NB4 (cell line): ENCODE data around the gene FBXL17.

ENCODE experiments used
- DNase-seq: peaks from one replicate; pipeline ENCODE4 v3.0.0; 2010; ENCODE audit warnings: low read depth
- H3K4me3 ChIP-seq: one replicate; pipeline ENCODE4 v1.5.1; 2011; ENCODE audit warnings: mild to moderate bottlenecking, low read depth, low read length, moderate library complexity
- CTCF ChIP-seq: IDR thresholded peaks from one replicate; pipeline ENCODE4 v1.5.1; 2012; ENCODE audit warnings: low read depth, low read length
- MYC ChIP-seq: IDR thresholded peaks from 2 replicates; pipeline ENCODE4 v1.6.1; 2011; ENCODE audit warnings: low read depth, low read length
- POLR2A ChIP-seq: IDR thresholded peaks from 2 replicates; pipeline ENCODE4 v1.6.1; 2011; ENCODE audit warnings: mild to moderate bottlenecking; ENCODE audit not compliant: insufficient read length; ENCODE audit errors: extremely low read depth
- TF ChIP-seq, protein P1 (sequence below): IDR thresholded peaks from 2 replicates; pipeline ENCODE4 v1.6.1; 2011; ENCODE audit warnings: low read depth, low read length

The FBXL17 gene

DNA sequence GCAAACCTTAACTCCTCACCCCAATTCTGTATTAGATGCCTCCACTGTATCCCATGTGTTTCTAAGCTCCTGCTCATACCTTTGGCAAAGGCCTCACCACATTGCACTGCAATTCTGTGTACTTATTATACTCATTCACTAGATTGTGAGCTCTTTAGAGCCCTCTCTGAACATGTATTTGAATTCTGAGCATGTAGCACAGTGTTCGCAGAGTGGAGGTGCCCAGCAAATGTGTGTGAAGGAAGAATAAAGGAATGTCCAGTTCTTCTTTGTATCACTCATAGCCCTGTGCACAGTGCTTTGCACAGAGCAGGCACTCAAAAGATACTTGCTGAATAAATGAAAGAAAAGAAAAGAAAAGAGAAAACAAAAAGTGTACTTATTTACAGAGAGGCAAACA is 410.1 kb downstream of the FBXL17 start:
- H3K4me3 ChIP-seq, result no peak overlapping the region
- DNase-seq, result no peak
- TF ChIP-seq, protein P1, sequence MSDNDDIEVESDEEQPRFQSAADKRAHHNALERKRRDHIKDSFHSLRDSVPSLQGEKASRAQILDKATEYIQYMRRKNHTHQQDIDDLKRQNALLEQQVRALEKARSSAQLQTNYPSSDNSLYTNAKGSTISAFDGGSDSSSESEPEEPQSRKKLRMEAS, result no peak
- TF ChIP-seq MYC (no peak), POLR2A (no peak), CTCF (no peak)

DNA sequence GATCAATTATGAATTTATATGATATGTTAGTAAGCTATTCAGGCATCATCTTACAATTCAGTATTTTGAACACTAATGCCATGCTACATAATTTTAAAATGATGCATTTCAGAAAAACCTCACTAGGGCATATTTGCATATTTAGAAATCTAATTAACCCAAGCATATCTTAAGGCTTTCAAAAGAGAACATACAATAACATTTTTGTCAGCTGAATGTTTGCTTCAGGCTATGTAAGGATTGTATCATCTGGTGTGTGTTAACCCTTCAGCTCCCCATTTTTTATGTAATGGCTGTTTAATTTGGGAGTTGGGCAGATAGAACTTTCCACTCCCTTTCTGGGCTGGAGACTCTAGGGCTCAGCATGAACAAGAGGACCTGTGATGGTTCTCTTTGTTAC is 412.1 kb downstream of the FBXL17 start:
- no peak for DNase-seq
- H3K4me3 ChIP-seq, result no peak overlapping the region
- TF ChIP-seq, protein P1, result no peak
- TF ChIP-seq CTCF (no peak), MYC (no peak), POLR2A (no peak)

DNA sequence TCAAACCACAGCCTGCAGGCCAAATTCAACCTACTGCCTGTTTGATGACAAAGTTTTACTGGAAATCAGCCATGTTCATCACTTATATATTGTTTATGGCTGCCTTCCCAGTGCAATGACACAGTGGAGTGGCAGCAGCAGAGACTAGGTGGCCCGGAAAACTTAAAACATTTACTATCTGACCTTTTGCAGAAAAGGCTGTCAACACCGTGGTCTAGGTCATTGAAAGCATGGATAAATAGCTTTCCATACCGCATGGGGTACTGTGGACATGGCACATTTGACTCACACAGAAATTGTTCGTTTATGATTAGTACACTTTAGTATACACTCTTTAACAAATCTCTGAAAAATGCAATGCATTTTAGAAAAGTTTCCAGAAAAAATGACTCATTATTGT is 412.9 kb downstream of the FBXL17 start:
- DNase-seq, result no peak
- no peak overlapping the region for H3K4me3 ChIP-seq
- TF ChIP-seq POLR2A (no peak), MYC (no peak), CTCF (no peak)
- TF ChIP-seq, protein P1, result no peak

- H3K4me3 ChIP-seq, result no peak overlapping the region
- TF ChIP-seq, protein P1, result no peak
- TF ChIP-seq POLR2A (no peak), CTCF (no peak), MYC (no peak)
- no peak for DNase-seq
Measured at GRCh38 chr5:107968406-107968843, 413.5 kb downstream of the FBXL17 start.

DNA sequence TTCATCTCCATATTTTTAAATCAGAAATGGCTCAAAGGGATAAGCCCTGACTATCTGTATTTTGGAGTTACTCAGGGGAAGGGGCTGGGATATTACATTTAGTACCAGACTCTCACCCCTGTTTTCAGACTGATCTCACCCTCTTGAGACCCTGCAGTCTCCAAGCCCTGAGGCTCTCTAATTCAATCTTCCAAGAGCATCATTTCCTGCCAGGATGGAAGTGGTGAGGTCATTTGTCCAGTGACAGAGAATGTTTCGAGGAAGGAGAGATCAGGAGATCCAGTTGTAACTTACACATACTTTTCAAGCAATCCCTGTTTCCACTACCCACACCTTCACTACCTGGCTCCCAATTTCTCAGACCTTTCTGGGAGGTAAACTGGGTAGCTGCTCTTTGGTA is 415.7 kb downstream of the FBXL17 start:
- no peak for DNase-seq
- TF ChIP-seq CTCF, result no peak
- no peak for TF ChIP-seq MYC
- no peak overlapping the region for H3K4me3 ChIP-seq

- TF ChIP-seq MYC (no peak), CTCF (no peak), POLR2A (no peak)
- TF ChIP-seq, protein P1, result no peak
- DNase-seq, result no peak
- no peak overlapping the region for H3K4me3 ChIP-seq
Measured at GRCh38 chr5:107964722-107965121, 417.2 kb downstream of the FBXL17 start.
